Mucosa of rectum (tissue), 2 donors: ENCODE data around the gene C2CD2.
"Not testable (repeated sequence)": the region's sequence is repeated elsewhere in the genome, so short reads cannot be mapped to it uniquely, and the experiment has no call there.

Experiments used
- H3K27ac ChIP-seq, 2 donors: one replicate each; pipeline ENCODE4 v1.7.0; 2013; ENCODE audit warnings: inconsistent platforms in 2 of 2, low read depth in 2 of 2, low read length in 2 of 2
- H3K27me3 ChIP-seq, 2 donors: one replicate each; pipeline ENCODE4 v1.7.0; 2013; ENCODE audit warnings: low read length in 2 of 2; ENCODE audit not compliant: control insufficient read depth in 2 of 2, insufficient read depth in 2 of 2
- H3K36me3 ChIP-seq, 2 donors: one replicate each; pipeline ENCODE4 v1.7.0; 2013; ENCODE audit warnings: low read length in 2 of 2; ENCODE audit not compliant: control insufficient read depth in 2 of 2, insufficient read depth in 2 of 2
- H3K4me1 ChIP-seq, 2 donors: one replicate each; pipeline ENCODE4 v1.7.0; 2013; ENCODE audit warnings: low read length in 2 of 2, mild to moderate bottlenecking in 1 of 2; ENCODE audit not compliant: control insufficient read depth in 2 of 2, insufficient read depth in 2 of 2
- H3K4me3 ChIP-seq, 2 donors: one replicate each; pipeline ENCODE4 v1.7.0; 2013; ENCODE audit warnings: low read length in 2 of 2
- H3K9ac ChIP-seq, 2 donors: one replicate each; pipeline ENCODE4 v1.7.0; 2013; ENCODE audit warnings: low read length in 2 of 2, low read depth in 1 of 2, mild to moderate bottlenecking in 1 of 2
- H3K9me3 ChIP-seq, 2 donors: one replicate each; pipeline ENCODE4 v1.7.0; 2013; ENCODE audit warnings: low read length in 2 of 2; ENCODE audit not compliant: control insufficient read depth in 2 of 2
- donor health status: healthy.
- donor health status: Normal muscosa, but diverticular disease.

C2CD2 gene

DNA sequence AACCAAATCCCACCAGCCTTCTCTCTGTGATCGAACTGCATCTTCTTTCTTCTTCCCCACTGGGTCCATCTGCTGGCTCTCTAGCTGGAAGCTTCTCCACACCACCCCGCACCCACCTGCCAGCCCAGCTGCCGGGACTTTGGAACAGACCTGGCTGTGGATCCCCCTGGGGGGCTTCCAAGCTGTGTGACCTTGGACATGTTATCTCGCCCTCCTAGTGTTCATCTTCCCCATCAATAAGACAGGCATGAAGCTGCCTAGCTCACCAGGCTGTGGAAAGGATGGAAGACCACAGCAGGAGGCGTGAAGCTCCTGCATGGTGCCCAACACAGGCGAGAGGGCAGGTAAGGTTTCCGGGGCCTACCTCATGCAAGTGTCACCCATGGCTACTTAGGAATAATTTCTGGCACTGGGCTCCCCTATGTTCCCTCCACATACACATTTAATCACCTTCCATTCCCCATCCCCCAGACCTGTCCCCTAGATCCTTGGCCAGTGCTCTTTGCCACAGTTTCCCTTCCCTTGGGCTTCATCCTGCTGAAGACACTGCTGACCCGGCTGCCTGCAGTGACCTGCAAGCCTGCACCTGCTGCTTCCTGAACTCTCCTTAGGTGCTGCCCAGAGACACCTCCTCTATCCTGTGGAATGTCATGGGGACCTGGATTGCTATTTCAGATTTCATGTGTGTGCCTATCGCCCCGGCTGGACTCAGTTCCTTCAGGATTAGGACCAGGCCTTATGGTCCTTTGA, 13.2 kb upstream of the C2CD2 start:
- Histone ChIP-seq H3K36me3 (no peaks in the 10 kb centered on the region), H3K27ac (no peak overlapping the region), H3K27me3 (no peaks in the 10 kb centered on the region), H3K9me3 (no peaks in the 10 kb centered on the region), H3K4me1 (no peaks in the 10 kb centered on the region), H3K9ac (no peak overlapping the region), H3K4me3 (no peak overlapping the region)

GRCh38 chr21:41966041-41966833, 12.4 kb upstream of the C2CD2 start:
- Histone ChIP-seq H3K27ac (no peak overlapping the region), H3K9ac (no peak overlapping the region)

DNA sequence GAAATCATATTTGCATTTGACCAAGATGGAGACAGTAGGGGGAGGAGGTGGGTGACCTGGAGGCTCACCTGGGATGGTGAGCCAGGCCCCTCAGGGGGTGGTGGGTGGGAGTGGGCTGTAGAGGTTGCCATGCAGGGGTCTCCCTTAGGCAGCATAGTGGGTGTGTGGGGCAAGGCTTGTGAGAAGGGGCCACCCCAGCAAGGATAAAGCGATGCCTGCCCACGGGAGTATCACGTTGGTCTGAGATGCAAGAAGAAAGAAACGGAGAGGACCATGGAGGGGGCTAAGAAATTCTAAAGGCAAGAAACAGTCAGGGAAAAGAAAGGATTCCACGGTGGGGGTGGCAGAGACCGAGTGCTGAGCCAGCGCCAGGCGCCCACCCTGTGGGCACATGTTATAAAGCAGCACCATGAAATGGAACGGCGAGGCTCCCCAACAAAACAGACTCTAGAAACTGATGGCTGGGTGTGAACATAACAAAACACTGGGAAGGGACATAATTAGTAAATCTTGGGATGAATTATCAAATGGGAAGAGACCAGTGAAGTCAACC, 11.7 kb upstream of the C2CD2 start:
- Histone ChIP-seq H3K27me3 (peaks cover 0 to 2% of the 10 kb centered on the region in 2 donors), H3K4me1 (no peaks in the 10 kb centered on the region), H3K27ac (no peak overlapping the region), H3K9me3 (no peaks in the 10 kb centered on the region), H3K9ac (no peak overlapping the region), H3K4me3 (no peak overlapping the region), H3K36me3 (no peaks in the 10 kb centered on the region)

More at GRCh38 chr21:41966041-41966833, 12.4 kb upstream of the C2CD2 start:
- Histone ChIP-seq H3K9me3 (no peaks in the 10 kb centered on the region), H3K27me3 (peaks cover 0 to 1% of the 10 kb centered on the region in 2 donors), H3K4me3 (no peak overlapping the region), H3K36me3 (no peaks in the 10 kb centered on the region), H3K4me1 (no peaks in the 10 kb centered on the region)

DNA sequence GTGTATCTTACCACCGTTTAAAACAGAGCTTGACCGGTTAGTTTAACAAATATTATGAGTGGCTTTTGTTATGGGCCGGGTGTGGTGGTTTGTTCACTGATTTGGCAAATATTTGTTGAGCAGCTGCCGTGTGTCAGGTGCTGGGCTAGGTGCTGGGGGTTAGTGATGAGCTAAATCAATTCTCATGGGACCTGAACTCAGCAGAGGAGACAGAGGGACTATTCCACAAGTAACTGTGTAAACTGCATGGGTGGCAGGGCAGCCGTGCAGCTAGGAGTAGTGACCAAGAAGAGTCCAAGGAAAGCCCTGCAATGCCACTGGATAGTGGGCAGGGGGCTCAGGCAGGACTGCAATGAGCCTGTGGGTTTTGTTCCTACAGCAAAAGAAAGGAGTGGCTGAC, 11.2 kb upstream of the C2CD2 start:
- Histone ChIP-seq H3K36me3 (no peaks in the 10 kb centered on the region), H3K9ac (no peak overlapping the region), H3K27ac (no peak overlapping the region), H3K4me1 (no peaks in the 10 kb centered on the region), H3K4me3 (no peak overlapping the region), H3K9me3 (no peaks in the 10 kb centered on the region), H3K27me3 (peaks cover 0 to 2% of the 10 kb centered on the region in 2 donors)

- Histone ChIP-seq H3K9me3 (no peaks in the 10 kb centered on the region), H3K36me3 (no peaks in the 10 kb centered on the region), H3K9ac (no peak overlapping the region), H3K27ac (no peak overlapping the region), H3K4me1 (no peaks in the 10 kb centered on the region), H3K27me3 (peaks cover 0 to 2% of the 10 kb centered on the region in 2 donors), H3K4me3 (no peak overlapping the region)
Observed at GRCh38 chr21:41964171-41964570, 10.4 kb upstream of the C2CD2 start.

- Histone ChIP-seq H3K36me3 (no peaks in the 10 kb centered on the region), H3K4me3 (no peak overlapping the region)
Observed at GRCh38 chr21:41962425-41962966, 8.7 kb upstream of the C2CD2 start.

DNA sequence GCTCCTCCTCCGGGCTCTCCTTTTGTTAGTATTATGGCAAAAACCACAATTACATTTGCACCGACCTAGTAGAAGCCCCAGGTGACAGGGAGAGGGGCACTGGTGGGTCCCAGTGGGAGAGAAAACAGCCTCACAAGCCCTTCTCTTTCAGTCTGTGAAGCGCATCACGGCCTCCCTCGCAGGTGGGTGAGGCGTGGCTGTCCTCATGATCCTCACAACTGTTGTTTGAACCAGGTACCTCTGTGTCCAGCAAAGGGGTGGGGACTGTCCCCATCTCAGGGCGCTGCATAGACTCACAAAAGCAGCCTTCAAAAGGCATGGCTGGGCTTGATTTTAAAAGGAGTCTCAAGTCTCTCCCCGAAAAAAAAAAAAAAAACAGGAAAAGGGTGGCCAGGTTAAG, 7.9 kb upstream of the C2CD2 start:
- peaks cover 0 to 2% of the 10 kb centered on the region in 2 donors for H3K27me3 ChIP-seq
- H3K27ac ChIP-seq: no peak overlapping the region
- H3K9ac ChIP-seq: no peak overlapping the region
- H3K4me3 ChIP-seq: no peak overlapping the region
- peaks cover 3 to 4% of the 10 kb centered on the region in 2 donors for H3K4me1 ChIP-seq
- no peaks in the 10 kb centered on the region for H3K9me3 ChIP-seq
- no peaks in the 10 kb centered on the region for H3K36me3 ChIP-seq

More at GRCh38 chr21:41962425-41962966, 8.7 kb upstream of the C2CD2 start:
- Histone ChIP-seq H3K27me3 (peaks cover 0 to 2% of the 10 kb centered on the region in 2 donors), H3K4me1 (peaks cover 0 to 3% of the 10 kb centered on the region in 2 donors), H3K27ac (no peak overlapping the region), H3K9ac (no peak overlapping the region), H3K9me3 (no peaks in the 10 kb centered on the region)

- Histone ChIP-seq H3K9ac (no peak overlapping the region), H3K27ac (no peak overlapping the region), H3K4me1 (peaks cover 3 to 5% of the 10 kb centered on the region in 2 donors), H3K4me3 (no peak overlapping the region), H3K9me3 (no peaks in the 10 kb centered on the region), H3K36me3 (no peaks in the 10 kb centered on the region), H3K27me3 (peaks cover 0 to 2% of the 10 kb centered on the region in 2 donors)
Observed at GRCh38 chr21:41961282-41961701, 7.5 kb upstream of the C2CD2 start.

DNA sequence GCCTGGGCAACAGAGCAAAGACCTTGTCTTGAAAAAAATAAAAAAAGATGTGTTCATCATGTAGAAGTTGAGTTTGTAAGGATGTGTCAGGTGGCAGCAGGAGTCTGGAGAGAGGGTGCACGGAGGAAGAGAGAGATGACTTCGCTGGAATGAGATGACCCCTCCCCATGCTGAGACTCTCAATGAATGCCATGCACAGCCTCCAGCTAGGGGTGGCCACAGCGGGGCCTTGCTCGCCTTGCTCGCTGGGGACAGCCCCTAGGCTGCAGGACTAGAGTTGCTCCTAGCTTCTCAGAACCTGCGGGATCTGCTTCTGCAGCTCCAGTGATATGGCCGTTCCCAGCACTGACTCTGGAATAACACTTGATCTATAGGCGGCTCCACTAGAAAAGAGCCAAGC, 6.6 kb upstream of the C2CD2 start:
- peaks cover 0 to 2% of the 10 kb centered on the region in 2 donors for H3K27me3 ChIP-seq
- H3K4me3 ChIP-seq: no peak overlapping the region
- no peaks in the 10 kb centered on the region for H3K36me3 ChIP-seq
- no peak overlapping the region for H3K27ac ChIP-seq
- no peaks in the 10 kb centered on the region for H3K9me3 ChIP-seq
- H3K9ac ChIP-seq: no peak overlapping the region
- peaks cover 3 to 5% of the 10 kb centered on the region in 2 donors for H3K4me1 ChIP-seq

DNA sequence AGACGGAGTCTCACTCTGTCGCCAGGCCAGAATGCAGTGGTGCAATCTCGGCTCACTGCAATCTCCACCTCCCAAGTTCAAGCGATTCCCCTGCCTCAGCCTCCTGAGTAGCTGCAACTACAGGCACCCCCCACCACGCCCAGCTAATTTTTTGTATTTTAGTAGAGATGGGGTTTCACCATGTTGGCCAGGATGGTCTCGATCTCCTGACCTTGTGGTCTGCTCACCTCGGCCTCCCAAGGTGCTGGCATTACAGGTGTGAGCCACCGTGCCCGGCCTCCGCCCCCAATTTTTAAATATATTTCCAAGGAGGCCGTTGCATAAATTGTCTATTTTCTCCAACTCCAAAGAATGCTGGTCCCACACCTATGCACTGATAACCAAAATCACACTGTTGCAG, 5.9 kb upstream of the C2CD2 start:
- not testable (repeated sequence) for H3K4me3 ChIP-seq, H3K27ac ChIP-seq, H3K4me1 ChIP-seq, H3K27me3 ChIP-seq, H3K9me3 ChIP-seq, H3K9ac ChIP-seq, H3K36me3 ChIP-seq
